Activated CD4-positive, alpha-beta T cell treated with anti-CD3 and anti-CD28 coated beads for 24 hours (primary cell): ENCODE data around the gene GPR135.

ENCODE experiments used
- DNase-seq, 2 donors: peaks; one replicate each; pipeline ENCODE4 v3.0.0-alpha.2; 2020; ENCODE audit warnings: low read depth in 2 of 2

GPR135 gene

GRCh38 chr14:59465316-59466135 is at the start of gene GPR135:
GPR135 (minus strand) TSS chr14:59465380; CDS start chr14:59465226, 154 bp downstream.
- DNase-seq = no peak

GRCh38 chr14:59511916-59512575 is 46.9 kb upstream of the GPR135 start:
- DNase-seq = no peak

- no peak for DNase-seq
Observed at GRCh38 chr14:59510966-59511365, 45.8 kb upstream of the GPR135 start.

- DNase-seq = no peak
Observed at GRCh38 chr14:59510001-59510400, 44.8 kb upstream of the GPR135 start.

GRCh38 chr14:59509101-59509500 is 43.9 kb upstream of the GPR135 start:
- DNase-seq = no peak

GRCh38 chr14:59507752-59508103 is 42.5 kb upstream of the GPR135 start:
- DNase-seq = no peak

GRCh38 chr14:59507063-59507751 is 42.0 kb upstream of the GPR135 start:
- DNase-seq = peak in 1 of 2 donors; percentile 38

GRCh38 chr14:59503256-59503655 is 38.1 kb upstream of the GPR135 start:
- DNase-seq = no peak

GRCh38 chr14:59500732-59501131 is 35.6 kb upstream of the GPR135 start:
- DNase-seq = no peak

GRCh38 chr14:59492384-59492783 is 27.2 kb upstream of the GPR135 start:
- DNase-seq = no peak

GRCh38 chr14:59490756-59491155 is 25.6 kb upstream of the GPR135 start:
- no peak for DNase-seq

GRCh38 chr14:59484639-59485175 is 19.5 kb upstream of the GPR135 start:
- no peak for DNase-seq

GRCh38 chr14:59483819-59484638 is 18.8 kb upstream of the GPR135 start, which contains the start of the genes JKAMP and L3HYPDH:
JKAMP (plus strand) TSS chr14:59484517; CDS start chr14:59484590, 73 bp downstream.
L3HYPDH (minus strand) TSS chr14:59484408; CDS start chr14:59484316, 92 bp downstream.
- DNase-seq = peak; percentile 96 to 98

- no peak for DNase-seq
Observed at GRCh38 chr14:59483363-59483762, 18.2 kb upstream of the GPR135 start.

- DNase-seq = no peak
Observed at GRCh38 chr14:59482541-59483331, 17.6 kb upstream of the GPR135 start.

- no peak for DNase-seq
Observed at GRCh38 chr14:59481871-59482540, 16.8 kb upstream of the GPR135 start.

GRCh38 chr14:59481407-59481806 is 16.2 kb upstream of the GPR135 start:
- DNase-seq = no peak

GRCh38 chr14:59480166-59480565 is 15.0 kb upstream of the GPR135 start:
- no peak for DNase-seq

- DNase-seq = no peak
Observed at GRCh38 chr14:59478540-59478939, 13.4 kb upstream of the GPR135 start.

- no peak for DNase-seq
Observed at GRCh38 chr14:59475709-59476108, 10.5 kb upstream of the GPR135 start.
